Measurements from ENCODE around the gene NAALADL2.
"Not testable (repeated sequence)": the region's sequence is repeated elsewhere in the genome, so short reads cannot be mapped to it uniquely, and the experiment has no call there.

NAALADL2 gene

DNA sequence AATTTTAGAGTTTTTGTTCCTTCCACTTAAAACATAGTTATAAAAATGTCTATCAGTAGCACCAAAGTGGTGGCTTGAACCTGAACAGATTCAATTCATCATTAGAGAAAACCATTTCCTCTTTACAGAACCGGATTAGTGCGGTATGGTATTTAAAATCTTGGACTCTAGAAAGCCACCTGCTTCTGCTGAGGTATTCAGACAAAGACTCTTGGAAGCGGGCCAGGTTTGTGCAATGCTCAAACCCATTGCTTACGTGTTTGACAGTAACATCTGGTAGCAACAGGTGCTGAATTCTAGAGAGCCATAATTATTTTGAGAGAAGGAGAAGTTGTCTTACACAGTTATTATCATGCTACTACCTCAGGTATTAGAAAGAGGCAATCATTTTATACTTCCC is 290.5 kb downstream of the NAALADL2 start:
- DNase-seq: peak; percentile 62

DNA sequence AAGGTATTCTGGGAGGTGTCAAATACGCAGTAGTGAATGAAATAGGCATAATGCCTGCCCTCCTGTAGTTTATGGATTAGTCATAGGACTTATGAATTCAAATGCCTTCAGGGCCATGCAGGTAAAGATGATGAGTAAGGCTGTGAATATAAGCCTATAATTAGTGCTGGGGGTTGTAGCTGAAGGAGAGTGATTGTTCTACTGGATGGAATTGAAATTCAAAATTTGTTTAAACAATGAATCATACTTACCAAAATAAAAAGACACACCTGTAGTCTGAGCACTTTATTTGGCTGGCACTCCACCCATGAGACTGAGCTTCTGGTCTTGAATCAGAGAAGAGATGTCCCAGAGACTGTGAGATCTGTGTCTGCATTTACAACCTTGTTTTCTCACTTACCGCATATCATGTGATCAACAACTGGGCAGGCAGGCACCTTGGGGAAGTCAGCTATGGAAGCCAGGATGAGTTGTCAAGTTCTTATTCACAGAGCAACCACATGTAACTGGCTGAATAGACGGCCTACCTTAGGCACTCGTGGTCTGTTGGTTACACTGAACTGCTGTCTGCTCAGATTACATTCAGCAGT is 291.8 kb downstream of the NAALADL2 start:
- DNase-seq: no peak

GRCh38 chr3:175153595-175153994 is 294.5 kb downstream of the NAALADL2 start:
- DNase-seq: no peak

- no peak for DNase-seq
Observed at GRCh38 chr3:175155172-175155571, 296.0 kb downstream of the NAALADL2 start.

- no peak for DNase-seq
Observed at GRCh38 chr3:175159202-175159601, 300.1 kb downstream of the NAALADL2 start.

- no peak for DNase-seq
Observed at GRCh38 chr3:175161291-175161690, 302.2 kb downstream of the NAALADL2 start.

- DNase-seq: peak; percentile 95
Observed at GRCh38 chr3:175163686-175164085, 304.6 kb downstream of the NAALADL2 start.

GRCh38 chr3:175173117-175173516 is 314.0 kb downstream of the NAALADL2 start:
- DNase-seq: not testable (repeated sequence)

GRCh38 chr3:175176556-175176955 is 317.4 kb downstream of the NAALADL2 start:
- DNase-seq: no peak

- no peak for DNase-seq
Observed at GRCh38 chr3:175179055-175179454, 319.9 kb downstream of the NAALADL2 start.

DNA sequence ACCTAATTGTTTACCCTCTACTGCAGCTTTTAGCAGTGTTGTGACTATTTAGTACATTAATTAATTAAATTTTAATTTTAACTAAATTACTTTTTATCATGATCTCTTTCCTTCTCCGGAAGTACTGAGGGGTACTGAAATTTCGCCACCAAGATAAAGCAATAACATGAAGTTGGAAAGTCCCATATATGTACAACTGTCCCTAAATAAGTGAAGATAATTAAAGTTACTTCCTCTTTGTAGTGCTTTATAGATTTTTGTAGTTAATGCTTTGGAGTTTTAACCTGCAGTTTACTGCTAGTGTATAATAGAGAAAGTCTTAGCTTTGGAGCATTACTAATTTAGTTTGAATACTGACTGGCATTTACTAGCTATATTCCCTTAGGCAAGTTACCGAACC is 325.3 kb downstream of the NAALADL2 start:
- DNase-seq: no peak

GRCh38 chr3:175185903-175186302 is 326.8 kb downstream of the NAALADL2 start:
- no peak for DNase-seq

DNA sequence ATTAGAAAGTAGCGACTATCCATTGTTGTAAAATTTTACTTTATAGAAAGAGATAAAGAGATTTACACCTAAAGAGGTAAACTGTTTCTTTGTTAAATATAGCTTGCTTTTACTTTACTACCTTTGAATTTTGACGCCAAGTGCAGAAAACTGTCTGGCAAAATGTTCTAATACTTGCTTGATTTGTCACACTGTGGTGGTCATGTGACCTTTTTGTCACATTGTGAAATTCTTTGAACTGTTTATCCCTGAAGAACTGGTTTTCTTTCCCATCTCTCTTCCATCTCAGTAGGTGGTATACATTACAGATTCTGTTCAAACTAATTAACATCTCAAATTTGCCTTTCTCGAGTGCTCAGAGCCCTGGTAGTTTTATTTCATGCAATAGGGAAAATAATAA is 327.4 kb downstream of the NAALADL2 start:
- DNase-seq: no peak

DNA sequence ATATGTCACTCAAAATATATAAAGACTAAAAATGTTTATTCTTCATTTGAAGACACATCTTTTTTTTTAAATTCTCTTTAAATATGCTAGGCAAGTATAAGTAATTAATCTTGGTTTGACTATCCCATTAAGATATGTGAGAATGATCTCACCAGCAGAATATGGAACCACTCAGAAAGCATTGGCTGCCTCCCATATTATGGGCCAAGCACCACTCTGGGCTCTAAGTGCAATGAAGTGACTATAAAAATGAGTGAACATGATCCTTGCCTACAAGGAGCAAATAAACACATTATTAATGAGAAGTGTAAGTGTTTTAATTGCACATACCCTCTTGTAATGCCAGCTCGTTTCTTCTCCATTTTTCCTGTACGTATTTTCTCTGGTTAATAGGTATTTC is 328.5 kb downstream of the NAALADL2 start:
- DNase-seq: peak; percentile 94

- DNase-seq: no peak
Observed at GRCh38 chr3:175192536-175192935, 333.4 kb downstream of the NAALADL2 start.

DNA sequence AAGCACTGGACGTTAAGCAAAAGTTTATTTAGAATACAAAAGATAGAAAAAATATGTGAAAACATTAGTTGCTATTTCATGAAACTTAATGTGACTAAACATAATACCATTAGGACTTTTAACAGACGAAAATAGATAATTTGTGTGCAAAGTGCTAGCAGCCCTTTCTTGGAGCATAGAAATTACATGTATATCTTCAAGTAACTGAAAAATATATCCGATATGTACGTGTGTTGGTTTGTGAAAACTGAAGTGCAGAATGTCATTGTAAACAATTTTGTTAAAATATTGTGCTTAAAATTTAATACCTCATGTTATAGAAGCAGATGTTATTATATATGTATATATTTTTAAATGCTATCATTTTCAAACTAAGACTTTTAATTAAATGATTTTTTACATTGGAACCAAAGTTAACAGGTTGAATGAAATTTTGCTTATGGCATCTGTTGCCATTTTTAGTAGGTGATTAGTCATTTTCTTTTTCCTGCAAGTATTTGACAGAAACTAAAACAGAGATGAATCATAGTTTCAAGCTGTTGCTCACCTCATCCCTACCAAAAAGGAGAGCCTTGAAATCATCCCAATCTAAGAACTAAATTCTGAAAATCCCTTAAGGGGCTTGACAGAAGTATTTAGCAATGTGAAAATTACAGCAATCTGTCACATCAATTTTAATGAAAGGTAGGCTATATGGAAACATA is 334.8 kb downstream of the NAALADL2 start:
- no peak for DNase-seq

- DNase-seq: no peak
Observed at GRCh38 chr3:175198991-175199783, 340.1 kb downstream of the NAALADL2 start.

- DNase-seq: no peak
Observed at GRCh38 chr3:175199961-175200360, 340.8 kb downstream of the NAALADL2 start.

DNA sequence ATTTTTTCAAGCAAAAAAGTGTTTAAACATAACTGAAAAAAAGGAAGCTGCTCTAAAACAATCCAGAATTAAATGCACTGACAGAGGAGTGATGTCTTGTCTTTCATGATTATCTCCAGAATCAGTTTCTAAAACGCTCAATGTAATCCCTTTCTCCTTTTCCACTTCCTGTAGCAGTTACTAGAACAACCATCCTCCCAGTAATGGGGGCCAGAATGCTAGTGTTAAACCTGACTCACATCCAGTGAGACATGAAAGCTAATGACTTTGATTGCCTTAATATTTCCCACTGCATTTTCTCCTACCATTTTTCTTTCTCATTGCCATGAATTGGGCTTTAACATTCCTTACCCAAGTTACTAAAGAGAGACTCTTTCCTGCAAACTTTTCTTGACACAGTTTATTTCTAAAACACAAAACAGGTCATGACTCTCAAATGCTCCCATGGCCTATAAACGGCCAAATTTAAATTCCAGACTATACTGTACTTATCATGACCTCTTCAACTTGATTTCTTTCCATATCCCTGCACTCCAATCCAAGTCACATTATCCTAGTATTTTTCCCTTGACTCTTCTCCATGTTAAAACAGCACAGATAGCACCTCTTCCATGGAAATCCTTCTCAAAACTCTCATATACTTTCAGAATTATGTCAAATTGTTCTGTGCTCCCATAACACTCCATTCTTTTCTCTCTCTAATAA is 341.4 kb downstream of the NAALADL2 start:
- no peak for DNase-seq

DNA sequence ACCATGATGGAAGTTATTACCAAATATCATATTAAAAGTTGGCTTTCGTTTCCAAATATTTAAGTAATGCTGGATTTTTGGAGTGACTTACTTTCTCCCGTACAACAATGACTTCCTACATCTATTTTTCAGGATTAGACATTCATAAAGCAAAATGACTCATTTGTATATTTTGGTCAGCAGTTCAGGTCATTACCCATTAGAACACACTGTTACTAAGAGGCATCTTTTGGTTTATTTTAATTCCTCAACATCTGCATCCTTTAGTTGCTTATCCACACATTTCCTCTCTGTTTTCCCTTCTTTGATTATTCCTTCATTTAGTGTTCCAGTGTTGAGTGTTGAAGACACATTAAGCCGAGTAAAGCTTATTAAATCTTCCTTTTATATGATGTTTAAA is 348.2 kb downstream of the NAALADL2 start:
- DNase-seq: no peak

GRCh38 chr3:175208326-175208725 is 349.2 kb downstream of the NAALADL2 start:
- no peak for DNase-seq

GRCh38 chr3:175211466-175211865 is 352.3 kb downstream of the NAALADL2 start:
- DNase-seq: no peak

DNA sequence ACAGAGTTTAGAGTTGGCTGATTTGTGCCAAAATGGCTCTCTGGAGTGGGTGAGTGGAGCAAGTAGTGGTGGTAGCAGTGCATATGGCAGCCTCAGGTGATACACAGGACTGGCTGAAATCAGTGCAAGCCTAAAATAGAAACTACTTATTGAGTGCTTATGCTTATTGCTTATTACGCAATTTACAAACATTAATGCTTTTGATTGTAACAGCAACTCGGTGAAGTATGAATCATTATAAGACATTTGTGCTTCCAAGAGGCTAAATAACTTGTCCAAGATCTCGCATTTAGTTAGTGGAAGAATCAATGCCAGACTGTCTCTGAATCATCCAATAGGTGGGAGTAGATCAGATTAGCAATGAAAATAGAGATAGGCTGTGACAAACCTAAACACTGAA is 353.8 kb downstream of the NAALADL2 start:
- DNase-seq: no peak
